A549 (cell line): Measurements from ENCODE around the gene DLGAP1. TPM values are rescaled to one million over a fixed set of nuclear protein-coding genes. Genes with fewer than 3 reads are reported as not detected.
A peak's percentile ranks its signal among the peaks of the same experiment; 100 is the strongest.

Source experiments
- ATAC-seq, 2 experiments: fragments of 200-7000 bp in 1 of 2; fragments of >200 bp in 1 of 2; cut with Nextera tagmentation in 1 of 2; cut with Tn5 transposase in 1 of 2; 3 replicates each; pipeline versions ENCODE4 v1.8.0 to v1.9.1; 2018 to 2020; ENCODE audit warnings: mild to moderate bottlenecking in 1 of 2, moderate library complexity in 1 of 2
- CTCF ChIA-PET: fragments of 300-600 bp; sonication (Branson Sonifier 250); formaldehyde crosslinking; extraction: SDS; loops from one replicate; lab custom pipeline; 2021; ENCODE audit warnings: antibody characterized with exemption, inconsistent platforms; lab: Yijun Ruan, JAX
- POLR2A ChIA-PET: fragments of 350-600 bp; formaldehyde crosslinking; extraction: SDS; loops from one replicate; lab custom pipeline; 2021; ENCODE audit warnings: antibody characterized with exemption, inconsistent platforms; lab: Yijun Ruan, JAX
- DNase-seq, 2 experiments: peaks; one replicate each; pipeline versions ENCODE4 v3.0.0 to v3.0.0-alpha.2; 2011 to 2016; ENCODE audit warnings: low read depth in 1 of 2, low spot score in 1 of 2
- FAIRE-seq: peaks from 2 replicates; lab custom pipeline; 2011; peaks lifted over from hg19 to GRCh38; lab: Jason Lieb, UNC
- H3K27ac ChIP-seq, 2 experiments: fragments of >200 bp; sonication (Bioruptor Twin); formaldehyde crosslinking; 3 replicates each; pipeline ENCODE4 v1.5.1; 2016 to 2017
- H3K4me1 ChIP-seq: fragments of >200 bp; sonication (Bioruptor Twin); formaldehyde crosslinking; 3 replicates; pipeline ENCODE4 v1.6.1; 2016
- H3K4me2 ChIP-seq: fragments of >200 bp; sonication (Bioruptor Twin); formaldehyde crosslinking; 3 replicates; pipeline ENCODE4 v1.6.1; 2016
- H3K4me3 ChIP-seq: fragments of >200 bp; sonication (Bioruptor Twin); formaldehyde crosslinking; 3 replicates; pipeline ENCODE4 v1.5.1; 2016
- H3K9me3 ChIP-seq: fragments of >200 bp; sonication (Bioruptor Twin); formaldehyde crosslinking; 3 replicates; pipeline ENCODE4 v1.6.1; 2016
- CEBPB ChIP-seq, 2 experiments: fragments of >200 bp in 1 of 2; sonication (Bioruptor Twin) in 1 of 2; formaldehyde crosslinking in 1 of 2; IDR thresholded peaks; 2 replicates each; pipeline ENCODE4 v1.6.1; 2012 to 2016
- CHD2 ChIP-seq: fragments of 150-350 bp; IDR thresholded peaks from 2 replicates; pipeline ENCODE4 v1.6.1; 2014; ENCODE audit warnings: low read length; ENCODE audit not compliant: partially characterized antibody
- EP300 ChIP-seq, 2 experiments: fragments of >200 bp; sonication (Bioruptor Twin); formaldehyde crosslinking; IDR thresholded peaks; 2 replicates in 1 of 2; 3 replicates in 1 of 2; pipeline ENCODE4 v1.6.1; 2016 to 2017
- FOSB ChIP-seq: fragments of 250-450 bp; sonication (Bioruptor Pico); IDR thresholded peaks from 2 replicates; pipeline ENCODE4 v1.5.0; 2020; ENCODE audit warnings: mild to moderate bottlenecking, moderate library complexity
- FOXS1 ChIP-seq: fragments of 250-450 bp; sonication (Bioruptor Pico); IDR thresholded peaks from 2 replicates; pipeline ENCODE4 v1.5.0; 2020; ENCODE audit warnings: mild to moderate bottlenecking, moderate library complexity
- GATA3 ChIP-seq: IDR thresholded peaks from 2 replicates; pipeline ENCODE4 v1.6.1; 2012; ENCODE audit warnings: borderline replicate concordance
- NPAS2 ChIP-seq: fragments of 250-450 bp; sonication (Bioruptor Pico); IDR thresholded peaks from 2 replicates; pipeline ENCODE4 v1.8.0; 2022; ENCODE audit warnings: mild to moderate bottlenecking, moderate library complexity, borderline replicate concordance
- NR3C1 ChIP-seq: fragments of >200 bp; sonication (Bioruptor Twin); formaldehyde crosslinking; IDR thresholded peaks from 3 replicates; pipeline ENCODE4 v1.6.1; 2017
- POLR2A ChIP-seq: IDR thresholded peaks from 2 replicates; pipeline ENCODE4 v1.6.1; 2012; ENCODE audit warnings: mild to moderate bottlenecking, low read length
- POLR2AphosphoS2 ChIP-seq: conservative IDR thresholded peaks from 2 replicates; pipeline ENCODE4 v1.6.1; 2012; ENCODE audit warnings: low read length, improper control_type of control experiment, inconsistent platforms
- RARB ChIP-seq: fragments of 250-450 bp; sonication (Bioruptor Pico); IDR thresholded peaks from 2 replicates; pipeline ENCODE4 v1.8.0; 2021; ENCODE audit warnings: mild to moderate bottlenecking, moderate library complexity
- TFCP2L1 ChIP-seq: fragments of 250-450 bp; sonication (Bioruptor Pico); IDR thresholded peaks from 2 replicates; pipeline ENCODE4 v1.5.0; 2021; ENCODE audit warnings: mild to moderate bottlenecking
- ZC3H11A ChIP-seq: fragments of 450-650 bp; IDR thresholded peaks from 2 replicates; pipeline ENCODE4 v1.6.1; 2014; ENCODE audit warnings: antibody characterized with exemption, mild to moderate bottlenecking
- WGBS: methylation state at CpG from one replicate; pipeline ENCODE4 v1.1.6; 2017; ENCODE audit errors: missing lambda C conversion rate; 5-methylcytosine and 5-hydroxymethylcytosine counted together
- polyA plus RNA-seq, 4 experiments: library from polyadenylated mRNA; depleted of rRNA in 3 of 4; stranded (reverse); fragments of >200 nt; fragmentation: RNase III in 1 of 4; extraction: RNeasy Plus Mini Kit Qiagen cat#74134 plus additional on column Dnase treatment in 1 of 4; gene quantifications; 2 replicates in 3 of 4; 3 replicates in 1 of 4; pipeline ENCODE4 v1.2.3, GENCODE V29; 2011 to 2017
- TF ChIP-seq, protein P1 (sequence below): IDR thresholded peaks from 2 replicates; pipeline ENCODE4 v1.6.1; 2012; ENCODE audit warnings: low read depth, borderline replicate concordance
- TF ChIP-seq, protein P2 (sequence below): fragments of 250-450 bp; sonication (Bioruptor Pico); IDR thresholded peaks from 2 replicates; pipeline ENCODE4 v1.5.0; 2021; ENCODE audit warnings: mild to moderate bottlenecking, moderate library complexity, borderline replicate concordance
- TF ChIP-seq, protein P3 (sequence below): fragments of 150-350 bp; IDR thresholded peaks from 2 replicates; pipeline ENCODE4 v1.6.1; 2014; ENCODE audit warnings: low read depth, mild to moderate bottlenecking, low read length
- TF ChIP-seq, protein P4 (sequence below): fragments of >200 bp; sonication (Bioruptor Twin); formaldehyde crosslinking; IDR thresholded peaks from 3 replicates; pipeline ENCODE4 v1.6.1; 2016

DLGAP1 gene
- polyA plus RNA-seq, 2 of the 4 experiments (the other 2 are of a cell fraction), result 0.04 to 0.12 TPM

DNA sequence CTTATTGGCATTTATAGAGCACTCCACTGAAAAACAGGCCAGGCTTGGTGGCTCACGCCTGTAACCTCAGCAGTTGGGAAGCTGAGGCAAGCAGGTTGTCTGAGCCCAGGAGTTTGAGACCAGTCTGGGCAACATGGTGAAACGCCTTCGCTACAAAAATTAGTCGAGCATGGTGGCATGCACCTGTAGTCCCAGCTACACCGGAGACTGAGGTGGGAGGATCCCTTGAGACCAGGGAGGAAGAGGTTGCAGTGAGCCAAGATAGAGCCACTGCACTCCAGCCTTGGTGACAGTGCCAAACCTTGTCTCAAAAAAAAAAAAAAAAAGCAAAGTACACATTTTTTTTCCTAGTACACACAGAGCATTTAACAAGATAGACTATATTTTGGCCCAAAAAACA, 909.0 kb downstream of the DLGAP1 start:
- Histone ChIP-seq H3K27ac (no peak overlapping the region), H3K4me1 (peaks cover 6% of the 10 kb centered on the region; the same call in 1 of the 3 replicates), H3K4me2 (no peak overlapping the region), H3K4me3 (no peak overlapping the region), H3K9me3 (no peaks in the 10 kb centered on the region)
- TF ChIP-seq, protein P1, sequence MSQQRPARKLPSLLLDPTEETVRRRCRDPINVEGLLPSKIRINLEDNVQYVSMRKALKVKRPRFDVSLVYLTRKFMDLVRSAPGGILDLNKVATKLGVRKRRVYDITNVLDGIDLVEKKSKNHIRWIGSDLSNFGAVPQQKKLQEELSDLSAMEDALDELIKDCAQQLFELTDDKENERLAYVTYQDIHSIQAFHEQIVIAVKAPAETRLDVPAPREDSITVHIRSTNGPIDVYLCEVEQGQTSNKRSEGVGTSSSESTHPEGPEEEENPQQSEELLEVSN, result no peak
- TF ChIP-seq FOSB (CRISPR knock-in tag) (no peak), NR3C1 (no peak), RARB (CRISPR knock-in tag) (no peak), TFCP2L1 (no peak), POLR2AphosphoS2 (no peak), CEBPB (IDR thresholded peaks at IDR 0.05) (no peak), EP300 (IDR thresholded peaks at IDR 0.05) (no peak)
- TF ChIP-seq, protein P2, sequence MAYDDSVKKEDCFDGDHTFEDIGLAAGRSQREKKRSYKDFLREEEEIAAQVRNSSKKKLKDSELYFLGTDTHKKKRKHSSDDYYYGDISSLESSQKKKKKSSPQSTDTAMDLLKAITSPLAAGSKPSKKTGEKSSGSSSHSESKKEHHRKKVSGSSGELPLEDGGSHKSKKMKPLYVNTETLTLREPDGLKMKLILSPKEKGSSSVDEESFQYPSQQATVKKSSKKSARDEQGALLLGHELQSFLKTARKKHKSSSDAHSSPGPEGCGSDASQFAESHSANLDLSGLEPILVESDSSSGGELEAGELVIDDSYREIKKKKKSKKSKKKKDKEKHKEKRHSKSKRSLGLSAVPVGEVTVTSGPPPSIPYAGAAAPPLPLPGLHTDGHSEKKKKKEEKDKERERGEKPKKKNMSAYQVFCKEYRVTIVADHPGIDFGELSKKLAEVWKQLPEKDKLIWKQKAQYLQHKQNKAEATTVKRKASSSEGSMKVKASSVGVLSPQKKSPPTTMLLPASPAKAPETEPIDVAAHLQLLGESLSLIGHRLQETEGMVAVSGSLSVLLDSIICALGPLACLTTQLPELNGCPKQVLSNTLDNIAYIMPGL (CRISPR knock-in tag), result no peak
- TF ChIP-seq, protein P3, sequence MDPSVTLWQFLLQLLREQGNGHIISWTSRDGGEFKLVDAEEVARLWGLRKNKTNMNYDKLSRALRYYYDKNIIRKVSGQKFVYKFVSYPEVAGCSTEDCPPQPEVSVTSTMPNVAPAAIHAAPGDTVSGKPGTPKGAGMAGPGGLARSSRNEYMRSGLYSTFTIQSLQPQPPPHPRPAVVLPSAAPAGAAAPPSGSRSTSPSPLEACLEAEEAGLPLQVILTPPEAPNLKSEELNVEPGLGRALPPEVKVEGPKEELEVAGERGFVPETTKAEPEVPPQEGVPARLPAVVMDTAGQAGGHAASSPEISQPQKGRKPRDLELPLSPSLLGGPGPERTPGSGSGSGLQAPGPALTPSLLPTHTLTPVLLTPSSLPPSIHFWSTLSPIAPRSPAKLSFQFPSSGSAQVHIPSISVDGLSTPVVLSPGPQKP, result no peak
- TF ChIP-seq, protein P4, sequence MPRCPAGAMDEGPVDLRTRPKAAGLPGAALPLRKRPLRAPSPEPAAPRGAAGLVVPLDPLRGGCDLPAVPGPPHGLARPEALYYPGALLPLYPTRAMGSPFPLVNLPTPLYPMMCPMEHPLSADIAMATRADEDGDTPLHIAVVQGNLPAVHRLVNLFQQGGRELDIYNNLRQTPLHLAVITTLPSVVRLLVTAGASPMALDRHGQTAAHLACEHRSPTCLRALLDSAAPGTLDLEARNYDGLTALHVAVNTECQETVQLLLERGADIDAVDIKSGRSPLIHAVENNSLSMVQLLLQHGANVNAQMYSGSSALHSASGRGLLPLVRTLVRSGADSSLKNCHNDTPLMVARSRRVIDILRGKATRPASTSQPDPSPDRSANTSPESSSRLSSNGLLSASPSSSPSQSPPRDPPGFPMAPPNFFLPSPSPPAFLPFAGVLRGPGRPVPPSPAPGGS, result no peak
- FAIRE-seq, result no peak
- no peak for ATAC-seq
- ChIA-PET CTCF (interaction anchor here (0.8 kb wide), 1 partner anchor 40 kb away, joined by 3 read pairs; no protein-coding TSS in a partner anchor), POLR2A (no interaction called here)
- DNase-seq, result no peak
- WGBS, result 93% methylated on average over 5 of the region's 5 CpGs

DNA sequence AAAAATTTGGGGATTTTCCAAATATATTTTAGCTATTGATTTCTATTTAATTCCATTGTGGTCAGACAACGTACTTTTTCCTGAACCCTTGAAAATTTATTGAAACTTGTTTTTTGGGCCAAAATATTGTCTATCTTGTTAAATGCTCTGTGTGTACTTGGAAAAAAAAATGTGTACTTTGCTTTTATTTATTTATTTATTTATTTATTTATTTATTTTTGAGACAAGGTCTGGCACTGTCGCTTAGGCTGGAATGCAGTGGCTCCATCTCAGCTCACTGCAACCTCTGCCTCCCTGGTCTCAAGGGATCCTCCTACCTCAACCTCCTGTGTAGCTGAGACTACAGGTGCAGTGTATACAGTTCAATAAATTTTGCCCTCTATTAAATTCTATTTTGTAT, 910.6 kb downstream of the DLGAP1 start:
- POLR2A ChIA-PET, result no interaction called here
- H3K9me3 ChIP-seq, result no peaks in the 10 kb centered on the region
- H3K27ac ChIP-seq, result no peak overlapping the region
- CTCF ChIA-PET, result interaction anchor here (1.5 kb wide), 1 partner anchor 41 kb away, joined by 6 read pairs; no protein-coding TSS in a partner anchor
- H3K4me3 ChIP-seq, result no peak overlapping the region
- ATAC-seq (no peak), FAIRE-seq (no peak), DNase-seq (no peak)
- TF ChIP-seq ZC3H11A (peak; percentile 65), NPAS2 (CRISPR knock-in tag) (no peak), FOXS1 (no peak), POLR2A (no peak), GATA3 (no peak), CHD2 (no peak)
- TF ChIP-seq, protein P3, result no peak
- H3K4me1 ChIP-seq, result peaks cover 7% of the 10 kb centered on the region; the same call in 1 of the 3 replicates
- no peak overlapping the region for H3K4me2 ChIP-seq
- 96% methylated on average over 2 of the region's 2 CpGs for WGBS
